ES-I3 (cell line): Measurements from ENCODE around the gene GRID1.

ENCODE experiments used
- H3K36me3 ChIP-seq: 2 replicates; pipeline ENCODE4 v1.6.1; 2013; ENCODE audit warnings: mild to moderate bottlenecking, low read length, control low read depth, moderate library complexity; ENCODE audit not compliant: insufficient read depth
- H3K4me1 ChIP-seq: 2 replicates; pipeline ENCODE4 v1.6.1; 2013; ENCODE audit warnings: mild to moderate bottlenecking, control low read depth, low read length; ENCODE audit not compliant: insufficient read depth
- H3K9ac ChIP-seq: 2 replicates; pipeline ENCODE4 v1.6.1; 2013; ENCODE audit warnings: low read depth, mild to moderate bottlenecking, low read length, moderate library complexity
- H3K9me3 ChIP-seq: 2 replicates; pipeline ENCODE4 v1.6.1; 2013; ENCODE audit warnings: mild to moderate bottlenecking, low read length, moderate library complexity; ENCODE audit not compliant: control insufficient read depth, insufficient read depth

The GRID1 gene

DNA sequence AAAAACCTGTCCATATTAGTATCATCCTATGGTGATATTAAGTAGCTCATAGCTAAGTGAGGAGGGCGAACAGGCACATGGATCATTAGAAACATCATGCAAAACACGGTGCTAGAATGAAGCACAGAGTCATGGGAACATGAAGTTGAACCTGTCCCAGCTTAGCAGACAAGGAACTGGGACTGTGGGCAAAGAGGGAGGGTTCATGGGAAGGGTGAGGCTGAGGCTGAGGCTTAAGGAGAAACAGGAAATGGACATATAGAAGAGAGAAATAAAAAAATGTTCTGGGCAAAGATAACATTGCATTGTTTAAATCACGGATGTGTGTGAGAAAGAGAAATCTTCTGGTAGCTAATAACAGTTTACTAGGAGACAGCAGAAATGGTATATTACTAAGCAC lies 708.1 kb downstream of the GRID1 start:
- no peaks in the 10 kb centered on the region for H3K36me3 ChIP-seq
- H3K9ac ChIP-seq: no peak overlapping the region
- no peaks in the 10 kb centered on the region for H3K4me1 ChIP-seq
- no peaks in the 10 kb centered on the region; the same call in 1 of the 2 replicates for H3K9me3 ChIP-seq

GRCh38 chr10:85657476-85658113 lies 709.0 kb downstream of the GRID1 start:
- Histone ChIP-seq H3K4me1 (no peaks in the 10 kb centered on the region), H3K36me3 (no peaks in the 10 kb centered on the region), H3K9ac (no peak overlapping the region), H3K9me3 (no peaks in the 10 kb centered on the region; the same call in 1 of the 2 replicates)

DNA sequence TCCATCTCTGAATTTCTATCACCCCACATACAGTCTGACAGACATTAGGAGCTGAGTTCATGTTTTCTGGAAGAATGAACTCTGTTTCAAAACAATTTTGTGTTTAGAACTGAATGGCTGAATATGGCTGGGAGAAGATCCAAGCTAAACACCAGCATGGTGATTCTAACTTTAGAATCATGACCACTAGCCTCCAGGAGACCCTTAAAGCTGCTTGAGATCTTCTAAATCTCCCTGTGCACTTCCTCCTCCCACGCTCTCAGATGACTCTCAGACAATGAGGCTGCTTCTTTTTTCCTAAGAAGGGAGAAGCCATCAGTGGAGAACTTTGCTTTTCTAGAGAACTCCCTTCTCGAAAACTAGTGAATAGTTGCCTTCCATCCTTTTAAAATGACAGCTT lies 711.2 kb downstream of the GRID1 start:
- Histone ChIP-seq H3K9me3 (no peaks in the 10 kb centered on the region; the same call in 1 of the 2 replicates), H3K9ac (no peak overlapping the region), H3K4me1 (no peaks in the 10 kb centered on the region), H3K36me3 (no peaks in the 10 kb centered on the region)

DNA sequence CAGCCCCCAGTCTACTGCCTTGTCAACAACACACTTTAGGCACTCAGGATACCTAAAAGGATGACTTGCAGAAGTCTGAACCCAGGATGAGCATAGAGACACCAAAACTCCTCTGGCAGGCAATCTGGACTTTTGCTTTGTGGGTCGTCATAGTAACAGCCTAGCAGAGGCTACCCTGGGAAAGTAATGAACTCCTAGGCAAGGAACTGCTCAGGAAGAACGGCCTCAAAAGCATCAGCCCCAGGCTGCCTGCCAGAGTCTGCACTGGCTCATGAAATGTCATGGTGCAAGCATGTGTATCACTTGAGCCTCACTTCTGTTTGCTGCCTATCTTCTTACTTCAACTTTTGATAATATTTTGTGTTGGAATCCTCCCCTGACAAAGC lies 715.1 kb downstream of the GRID1 start:
- Histone ChIP-seq H3K9ac (no peak overlapping the region), H3K4me1 (no peaks in the 10 kb centered on the region), H3K36me3 (no peaks in the 10 kb centered on the region), H3K9me3 (no peaks in the 10 kb centered on the region)

DNA sequence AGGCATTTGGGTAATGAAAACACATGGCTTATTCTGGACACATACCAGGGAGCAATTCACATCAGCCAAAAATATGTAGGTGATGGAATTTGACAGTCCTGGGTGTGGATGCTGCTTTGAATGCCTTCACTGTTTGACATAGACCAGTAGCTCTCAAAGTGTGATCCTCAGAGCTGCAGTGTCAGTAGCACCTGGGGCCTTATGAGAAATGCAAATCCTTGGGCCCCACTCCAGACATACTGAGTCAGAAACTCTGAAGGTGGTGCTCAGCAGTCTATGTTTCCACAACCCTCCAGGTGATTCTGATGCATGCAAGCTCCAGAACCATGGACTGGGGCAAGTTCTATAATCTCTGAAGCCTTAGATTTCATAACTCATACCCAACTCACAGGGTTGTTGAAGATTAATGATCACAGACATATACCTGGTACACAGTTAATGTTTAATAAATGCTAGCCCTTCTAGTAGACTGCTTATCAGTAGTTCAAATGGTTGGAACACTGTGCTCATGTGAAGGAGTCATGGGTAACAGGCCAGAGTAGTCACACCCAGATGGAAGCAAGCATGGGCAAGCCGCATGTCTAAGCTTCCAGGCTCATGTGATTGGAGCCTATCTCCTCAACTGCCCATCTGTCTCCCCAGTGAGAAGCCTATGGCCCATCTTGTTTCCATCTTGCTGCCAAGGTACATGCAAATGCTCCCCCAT lies 715.7 kb downstream of the GRID1 start:
- no peak overlapping the region for H3K9ac ChIP-seq
- H3K36me3 ChIP-seq: no peaks in the 10 kb centered on the region
- no peaks in the 10 kb centered on the region for H3K4me1 ChIP-seq
- no peaks in the 10 kb centered on the region for H3K9me3 ChIP-seq

- H3K9me3 ChIP-seq: no peaks in the 10 kb centered on the region
- H3K9ac ChIP-seq: no peak overlapping the region
- no peaks in the 10 kb centered on the region for H3K36me3 ChIP-seq
- no peaks in the 10 kb centered on the region for H3K4me1 ChIP-seq
Observed at GRCh38 chr10:85649461-85649860, 717.1 kb downstream of the GRID1 start.

- no peaks in the 10 kb centered on the region for H3K36me3 ChIP-seq
- H3K4me1 ChIP-seq: no peaks in the 10 kb centered on the region
- no peak overlapping the region for H3K9ac ChIP-seq
- H3K9me3 ChIP-seq: no peaks in the 10 kb centered on the region
Observed at GRCh38 chr10:85648279-85648754, 718.3 kb downstream of the GRID1 start.

GRCh38 chr10:85647741-85648140 lies 718.9 kb downstream of the GRID1 start:
- Histone ChIP-seq H3K4me1 (peaks cover 5% of the 10 kb centered on the region), H3K36me3 (no peaks in the 10 kb centered on the region), H3K9me3 (no peaks in the 10 kb centered on the region), H3K9ac (no peak overlapping the region)

- H3K9ac ChIP-seq: no peak overlapping the region
- H3K36me3 ChIP-seq: no peaks in the 10 kb centered on the region
- peaks cover 12% of the 10 kb centered on the region for H3K4me1 ChIP-seq
- H3K9me3 ChIP-seq: no peaks in the 10 kb centered on the region
Observed at GRCh38 chr10:85645926-85646711, 720.5 kb downstream of the GRID1 start.

DNA sequence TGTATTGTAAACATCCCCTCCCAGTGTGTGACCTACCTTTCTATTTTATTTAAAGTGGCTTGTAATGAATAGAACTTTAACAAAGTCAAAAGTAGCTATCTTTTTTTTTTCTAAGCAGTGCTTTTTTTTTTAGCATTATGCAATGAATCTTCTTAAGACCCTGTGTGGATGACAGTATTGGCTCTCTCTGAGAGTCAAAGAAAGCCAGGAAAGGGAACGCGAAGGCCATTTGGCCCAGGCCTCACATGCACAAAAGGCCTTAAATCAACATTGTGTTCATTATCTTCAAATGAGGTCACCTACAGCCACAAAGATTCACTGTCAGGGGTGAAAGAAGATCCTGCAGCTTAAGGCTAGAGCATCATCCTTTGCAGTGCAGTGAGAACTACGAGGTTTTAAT lies 721.5 kb downstream of the GRID1 start:
- Histone ChIP-seq H3K4me1 (peaks cover 12% of the 10 kb centered on the region), H3K9ac (no peak overlapping the region), H3K36me3 (no peaks in the 10 kb centered on the region), H3K9me3 (no peaks in the 10 kb centered on the region)

GRCh38 chr10:85643845-85644525 lies 722.6 kb downstream of the GRID1 start:
- no peaks in the 10 kb centered on the region for H3K9me3 ChIP-seq
- H3K36me3 ChIP-seq: no peaks in the 10 kb centered on the region

DNA sequence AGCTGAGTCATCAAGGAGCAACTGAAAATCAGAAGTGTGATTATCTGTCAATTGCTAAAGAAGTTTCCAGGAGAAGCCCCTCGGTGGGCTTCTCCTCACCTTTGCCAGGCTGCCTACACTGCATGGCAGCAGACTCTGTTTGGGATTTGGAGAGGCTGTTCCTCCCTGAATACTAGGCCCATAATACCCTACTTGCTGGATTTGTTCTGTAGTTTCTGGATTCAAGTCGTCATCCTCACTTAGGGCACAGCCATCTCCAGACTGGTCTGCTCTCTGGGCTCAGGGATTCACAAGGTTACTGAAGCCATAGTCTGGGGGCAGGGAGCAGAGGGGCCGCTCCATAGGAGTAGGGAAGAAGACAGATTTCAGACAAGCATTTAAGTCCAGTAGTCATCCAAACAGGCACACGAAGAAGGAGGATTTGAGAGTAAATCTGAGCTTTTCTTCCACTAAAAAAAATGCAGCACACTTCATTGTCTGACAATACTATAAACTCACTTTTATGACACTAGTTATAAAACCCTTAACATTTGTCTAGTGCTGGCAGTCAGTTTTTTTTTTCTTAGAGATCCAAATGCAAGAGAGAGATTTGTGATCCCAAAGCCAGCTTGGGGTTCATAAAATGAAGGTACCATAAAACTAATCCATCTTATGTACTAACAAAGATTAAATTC lies 723.3 kb downstream of the GRID1 start:
- Histone ChIP-seq H3K36me3 (no peaks in the 10 kb centered on the region), H3K4me1 (peaks cover 12% of the 10 kb centered on the region), H3K9ac (no peak overlapping the region), H3K9me3 (no peaks in the 10 kb centered on the region)

More at GRCh38 chr10:85643845-85644525, 722.6 kb downstream of the GRID1 start:
- Histone ChIP-seq H3K4me1 (peaks cover 12% of the 10 kb centered on the region), H3K9ac (no peak overlapping the region)

DNA sequence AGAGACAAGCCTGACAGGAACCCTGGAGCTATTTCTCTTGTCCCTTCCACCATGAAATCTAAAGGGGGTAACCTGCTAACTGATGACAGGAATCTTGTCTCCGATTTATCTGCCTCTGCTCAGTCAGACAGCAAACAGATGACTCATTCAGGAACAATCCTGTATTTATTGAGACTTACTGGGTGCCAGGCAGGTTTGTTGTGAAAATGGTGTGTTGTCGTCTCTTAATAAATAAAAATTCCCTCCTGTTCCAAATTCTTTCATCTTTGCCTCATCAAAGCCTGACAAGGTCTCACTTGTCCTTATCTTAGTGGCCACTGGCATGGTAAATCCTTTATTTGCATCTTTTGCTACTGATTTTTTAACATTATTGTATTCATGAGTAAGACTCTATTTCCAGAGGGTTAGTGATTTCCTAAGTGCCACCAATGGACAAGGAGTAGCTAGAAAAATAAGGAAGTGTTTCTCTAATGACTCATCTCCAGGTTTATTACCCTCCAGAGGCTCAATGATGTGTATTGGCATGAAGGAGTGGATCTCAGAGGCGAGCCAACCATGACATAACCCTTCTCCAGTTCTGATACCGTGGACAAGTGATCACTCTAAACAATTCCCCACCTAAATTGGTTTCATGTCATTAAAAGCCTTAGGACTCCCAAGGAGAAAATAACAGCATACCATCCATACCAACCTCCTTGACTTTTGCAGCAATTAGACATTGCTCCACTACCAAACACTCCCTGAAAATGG lies 724.0 kb downstream of the GRID1 start:
- Histone ChIP-seq H3K9me3 (no peaks in the 10 kb centered on the region), H3K9ac (no peak overlapping the region), H3K4me1 (peaks cover 12% of the 10 kb centered on the region), H3K36me3 (no peaks in the 10 kb centered on the region)
